Testis (tissue), 3 donors: Measurements from ENCODE around the gene TENT5C. TPM values are rescaled to one million over a fixed set of nuclear protein-coding genes. Genes with fewer than 3 reads are reported as not detected.

Experiments
- DNase-seq: peaks from one replicate; pipeline ENCODE4 v3.0.0-alpha.2; 2019
- H3K27ac ChIP-seq, 2 donors: fragments of 200-600 bp; sonication (generic); one replicate each; pipeline ENCODE4 v1.5.1; 2019
- H3K27me3 ChIP-seq: fragments of 200-600 bp; sonication (generic); one replicate; pipeline ENCODE4 v1.5.1; 2019
- H3K36me3 ChIP-seq: fragments of 200-600 bp; sonication (generic); one replicate; pipeline ENCODE4 v1.5.1; 2017; ENCODE audit warnings: low read depth; ENCODE audit errors: missing control alignments
- H3K4me1 ChIP-seq: fragments of 200-600 bp; sonication (generic); one replicate; pipeline ENCODE4 v1.5.1; 2019
- H3K4me3 ChIP-seq, 2 donors: fragments of 200-600 bp; sonication (generic); one replicate each; pipeline ENCODE4 v1.5.1; 2017 to 2019
- H3K9me3 ChIP-seq: fragments of 200-600 bp; sonication (generic); one replicate; pipeline ENCODE4 v1.5.1; 2017
- CTCF ChIP-seq, 3 experiments: fragments of 450-650 bp in 2 of 3; fragments of 200-600 bp in 1 of 3; sonication (generic) in 1 of 3; IDR thresholded peaks; one replicate each; pipeline ENCODE4 v1.5.1; 2016 to 2019; ENCODE audit warnings: antibody characterized with exemption in 3 of 3, mild to moderate bottlenecking in 2 of 3, moderate library complexity in 1 of 3
- POLR2A ChIP-seq: fragments of 450-650 bp; IDR thresholded peaks from one replicate; pipeline ENCODE4 v1.6.1; 2017; ENCODE audit warnings: antibody characterized with exemption, mild to moderate bottlenecking, moderate library complexity
- WGBS, 2 donors: methylation state at CpG; one replicate each; pipeline ENCODE4 v1.1.5; 2018; 5-methylcytosine and 5-hydroxymethylcytosine counted together
- intact Hi-C: fragments of 100-400 bp; cut with DNase I; formaldehyde crosslinking; loops from one replicate; pipeline ENCODE4 v1.15.1; 2023; ENCODE audit warnings: low total_unique reads
- polyA plus RNA-seq: library from polyadenylated mRNA; stranded (reverse); fragments of 350-450 nt; fragmentation: Illumina TruSeq; extraction: RNeasy Lipid Tissue Mini Kit (QIAGEN cat#74804); gene quantifications from one replicate; pipeline ENCODE4 v1.2.3, GENCODE V29; 2014; ENCODE audit warnings: low read depth, low replicate concordance; ENCODE audit not compliant: insufficient read depth
- total RNA-seq, 2 donors: library from RNA; depleted of rRNA; stranded (reverse); fragments of >200 nt; gene quantifications; one replicate each; pipeline ENCODE4 v1.2.3, GENCODE V29; 2016

The TENT5C gene
- total and polyA plus RNA-seq, 3 donors from 2014 or later: 38.4 to 72.4 (median 67.3) TPM

GRCh38 chr1:117564227-117565075 is 41.4 kb upstream of the TENT5C start:
- DNase-seq: no peak
- intact Hi-C loops: no loop called here
- no peaks in the 10 kb centered on the region for H3K4me1 ChIP-seq
- H3K27ac ChIP-seq: no peak overlapping the region
- H3K27me3 ChIP-seq: no peaks in the 10 kb centered on the region
- WGBS, 2 donors: 80 to 88% methylated on average over 8 of the region's 8 CpGs
- no peak for TF ChIP-seq POLR2A
- no peak for TF ChIP-seq CTCF (IDR thresholded peaks at IDR 0.05)
- no peaks in the 10 kb centered on the region for H3K36me3 ChIP-seq
- H3K4me3 ChIP-seq: no peak overlapping the region
- no peaks in the 10 kb centered on the region for H3K9me3 ChIP-seq

GRCh38 chr1:117565076-117565556 is 40.7 kb upstream of the TENT5C start:
- Histone ChIP-seq H3K36me3 (no peaks in the 10 kb centered on the region), H3K27me3 (no peaks in the 10 kb centered on the region), H3K9me3 (no peaks in the 10 kb centered on the region), H3K4me1 (no peaks in the 10 kb centered on the region), H3K4me3 (no peak overlapping the region), H3K27ac (no peak overlapping the region)
- intact Hi-C loops: no loop called here
- TF ChIP-seq POLR2A: no peak
- TF ChIP-seq CTCF (IDR thresholded peaks at IDR 0.05): no peak
- no peak for DNase-seq
- 88 to 93% methylated on average over 4 of the region's 4 CpGs for WGBS, 2 donors

- Histone ChIP-seq H3K4me1 (no peaks in the 10 kb centered on the region), H3K9me3 (no peaks in the 10 kb centered on the region), H3K27me3 (no peaks in the 10 kb centered on the region), H3K27ac (no peak overlapping the region), H3K36me3 (no peaks in the 10 kb centered on the region), H3K4me3 (no peak overlapping the region)
- TF ChIP-seq POLR2A: no peak
- no peak for TF ChIP-seq CTCF (IDR thresholded peaks at IDR 0.05)
- DNase-seq: no peak
- intact Hi-C loops: no loop called here
- 70 to 98% methylated on average over 3 to 8 of the region's 8 CpGs for WGBS, 2 donors
These were observed 39.9 kb upstream of the TENT5C start for GRCh38 chr1:117565745-117566455.

DNA sequence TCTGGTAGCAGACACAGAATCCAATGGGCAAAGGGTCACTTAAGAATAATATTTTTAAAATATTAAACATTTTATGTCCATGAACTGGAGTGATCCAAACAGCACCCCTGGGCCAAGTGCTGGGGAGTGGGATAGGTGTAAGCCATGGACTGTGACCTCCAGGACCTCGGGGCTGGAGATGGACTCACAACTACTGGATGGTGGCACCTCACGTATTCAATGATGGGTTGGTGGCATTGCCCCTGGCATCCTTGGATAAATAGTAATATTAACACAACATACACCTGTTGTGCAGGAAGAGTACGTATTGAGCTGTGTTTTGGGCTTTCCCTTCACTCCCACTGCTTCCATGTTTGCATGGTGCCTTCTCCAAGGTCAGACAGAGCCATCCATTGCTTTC is 39.3 kb upstream of the TENT5C start:
- H3K9me3 ChIP-seq: no peaks in the 10 kb centered on the region
- H3K36me3 ChIP-seq: no peaks in the 10 kb centered on the region
- 89 to 93% methylated on average over 3 of the region's 3 CpGs for WGBS, 2 donors
- no peak overlapping the region for H3K27ac ChIP-seq
- H3K4me3 ChIP-seq: no peak overlapping the region
- H3K27me3 ChIP-seq: no peaks in the 10 kb centered on the region
- no peaks in the 10 kb centered on the region for H3K4me1 ChIP-seq
- no peak for TF ChIP-seq POLR2A
- TF ChIP-seq CTCF (IDR thresholded peaks at IDR 0.05): no peak
- DNase-seq: no peak
- intact Hi-C loops: no loop called here
